Measurements from ENCODE around the gene SGCA. TPM values are rescaled to one million over a fixed set of nuclear protein-coding genes. Genes with fewer than 3 reads are reported as not detected.

SGCA gene
- total and polyA plus RNA-seq, 2 of the 13 experiments (the other 11 are each of a cell fraction or from before 2014, with no cell fraction given): not detected

DNA sequence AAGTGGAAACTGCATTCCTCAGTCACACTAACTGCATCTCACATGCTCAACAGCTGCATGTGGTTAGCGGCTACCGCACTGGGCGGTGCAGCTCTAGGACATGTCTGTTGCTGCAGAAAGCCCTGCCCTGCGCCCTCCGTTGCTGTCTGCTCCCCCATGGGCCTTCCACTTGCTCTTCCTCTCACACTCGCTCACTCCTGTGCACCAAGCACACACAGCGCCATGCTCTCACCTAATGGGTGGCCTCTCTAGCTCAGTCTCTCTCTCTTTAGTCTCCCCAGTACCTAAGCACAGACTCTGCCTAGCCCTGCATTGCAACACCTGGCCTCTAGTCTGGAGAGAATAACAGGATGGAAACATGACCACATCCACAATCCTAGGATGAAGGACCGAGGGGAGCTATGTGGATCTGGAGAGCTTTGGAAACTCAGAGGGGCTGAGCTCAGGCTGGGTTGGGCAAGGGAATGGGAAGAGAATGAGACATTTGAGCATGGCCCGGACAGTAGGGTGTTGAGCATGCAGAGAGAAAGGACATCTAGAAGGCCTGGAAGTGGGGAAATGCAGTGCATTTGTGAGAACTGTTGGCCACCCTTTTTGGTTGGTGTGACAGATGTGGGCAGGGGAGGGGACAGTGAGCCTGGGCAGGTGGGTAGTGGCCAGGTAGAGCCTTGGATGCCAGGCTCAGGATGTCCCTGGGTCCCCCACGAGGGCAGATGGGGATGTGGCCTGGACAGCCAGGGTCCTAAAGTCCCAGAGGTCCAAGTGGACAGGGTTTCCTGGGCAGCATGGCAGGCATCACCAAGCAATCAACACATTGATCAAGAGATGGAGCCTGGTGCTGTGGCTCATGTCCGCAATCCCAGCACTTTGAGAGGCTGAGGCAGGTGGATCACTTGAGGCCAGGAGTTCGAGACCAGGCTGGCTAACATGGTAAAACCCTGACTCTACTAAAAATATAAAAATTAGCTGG lies 16.1 kb downstream of the SGCA start (continued):
- TF ChIP-seq HDAC1 (CRISPR knock-in tag; IDR thresholded peaks at IDR 0.05) (no peak), ZNF274 (CRISPR knock-in tag; IDR thresholded peaks at IDR 0.05) (peak; percentile 39; the same call in 1 of the 2 replicates), ZNF552 (CRISPR knock-in tag; IDR thresholded peaks at IDR 0.05; ENCODE audit: borderline replicate concordance) (no peak), HOXA3 (CRISPR knock-in tag; IDR thresholded peaks at IDR 0.05) (0 out of 2 replicates have a peak, but pooled peaks have one; percentile 7), ZNF546 (CRISPR knock-in tag; conservative IDR thresholded peaks at IDR 0.05) (no peak), ZNF792 (CRISPR knock-in tag; IDR thresholded peaks at IDR 0.05) (0 out of 2 replicates have a peak, but pooled peaks have one; percentile 9)
- TF ChIP-seq, protein P1, sequence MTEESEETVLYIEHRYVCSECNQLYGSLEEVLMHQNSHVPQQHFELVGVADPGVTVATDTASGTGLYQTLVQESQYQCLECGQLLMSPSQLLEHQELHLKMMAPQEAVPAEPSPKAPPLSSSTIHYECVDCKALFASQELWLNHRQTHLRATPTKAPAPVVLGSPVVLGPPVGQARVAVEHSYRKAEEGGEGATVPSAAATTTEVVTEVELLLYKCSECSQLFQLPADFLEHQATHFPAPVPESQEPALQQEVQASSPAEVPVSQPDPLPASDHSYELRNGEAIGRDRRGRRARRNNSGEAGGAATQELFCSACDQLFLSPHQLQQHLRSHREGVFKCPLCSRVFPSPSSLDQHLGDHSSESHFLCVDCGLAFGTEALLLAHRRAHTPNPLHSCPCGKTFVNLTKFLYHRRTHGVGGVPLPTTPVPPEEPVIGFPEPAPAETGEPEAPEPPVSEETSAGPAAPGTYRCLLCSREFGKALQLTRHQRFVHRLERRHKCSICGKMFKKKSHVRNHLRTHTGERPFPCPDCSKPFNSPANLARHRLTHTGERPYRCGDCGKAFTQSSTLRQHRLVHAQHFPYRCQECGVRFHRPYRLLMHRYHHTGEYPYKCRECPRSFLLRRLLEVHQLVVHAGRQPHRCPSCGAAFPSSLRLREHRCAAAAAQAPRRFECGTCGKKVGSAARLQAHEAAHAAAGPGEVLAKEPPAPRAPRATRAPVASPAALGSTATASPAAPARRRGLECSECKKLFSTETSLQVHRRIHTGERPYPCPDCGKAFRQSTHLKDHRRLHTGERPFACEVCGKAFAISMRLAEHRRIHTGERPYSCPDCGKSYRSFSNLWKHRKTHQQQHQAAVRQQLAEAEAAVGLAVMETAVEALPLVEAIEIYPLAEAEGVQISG (CRISPR knock-in tag; IDR thresholded peaks at IDR 0.05): 0 out of 2 replicates have a peak, but pooled peaks have one; percentile 44
- TF ChIP-seq, protein P2, sequence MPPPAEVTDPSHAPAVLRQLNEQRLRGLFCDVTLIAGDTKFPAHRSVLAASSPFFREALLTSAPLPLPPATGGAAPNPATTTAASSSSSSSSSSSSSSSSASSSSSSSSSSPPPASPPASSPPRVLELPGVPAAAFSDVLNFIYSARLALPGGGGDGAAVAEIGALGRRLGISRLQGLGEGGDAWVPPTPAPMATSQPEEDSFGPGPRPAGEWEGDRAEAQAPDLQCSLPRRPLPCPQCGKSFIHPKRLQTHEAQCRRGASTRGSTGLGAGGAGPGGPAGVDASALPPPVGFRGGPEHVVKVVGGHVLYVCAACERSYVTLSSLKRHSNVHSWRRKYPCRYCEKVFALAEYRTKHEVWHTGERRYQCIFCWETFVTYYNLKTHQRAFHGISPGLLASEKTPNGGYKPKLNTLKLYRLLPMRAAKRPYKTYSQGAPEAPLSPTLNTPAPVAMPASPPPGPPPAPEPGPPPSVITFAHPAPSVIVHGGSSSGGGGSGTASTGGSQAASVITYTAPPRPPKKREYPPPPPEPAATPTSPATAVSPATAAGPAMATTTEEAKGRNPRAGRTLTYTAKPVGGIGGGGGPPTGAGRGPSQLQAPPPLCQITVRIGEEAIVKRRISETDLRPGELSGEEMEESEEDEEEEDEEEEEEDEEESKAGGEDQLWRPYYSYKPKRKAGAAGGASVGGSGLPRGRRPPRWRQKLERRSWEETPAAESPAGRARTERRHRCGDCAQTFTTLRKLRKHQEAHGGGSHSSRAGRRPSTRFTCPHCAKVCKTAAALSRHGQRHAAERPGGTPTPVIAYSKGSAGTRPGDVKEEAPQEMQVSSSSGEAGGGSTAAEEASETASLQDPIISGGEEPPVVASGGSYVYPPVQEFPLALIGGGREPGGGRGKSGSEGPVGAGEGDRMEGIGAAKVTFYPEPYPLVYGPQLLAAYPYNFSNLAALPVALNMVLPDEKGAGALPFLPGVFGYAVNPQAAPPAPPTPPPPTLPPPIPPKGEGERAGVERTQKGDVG (CRISPR knock-in tag; IDR thresholded peaks at IDR 0.05; ENCODE audit: borderline replicate concordance): 0 out of 2 replicates have a peak, but pooled peaks have one; percentile 30
